HG03045 (cell line): ENCODE results near the gene GALNT16.

ENCODE experiments used
- ATAC-seq: cut with Tn5 transposase; IDR thresholded peaks from one replicate; pipeline ENCODE4 v1.9.1; 2021; ENCODE audit warnings: mild to moderate bottlenecking, moderate library complexity; ENCODE audit not compliant: unreplicated experiment

The GALNT16 gene

GRCh38 chr14:69316449-69317101 lies 56.6 kb downstream of the GALNT16 start:
- no peak for ATAC-seq

GRCh38 chr14:69317102-69317755 lies 57.3 kb downstream of the GALNT16 start:
- ATAC-seq, result no peak

- ATAC-seq, result no peak
Observed at GRCh38 chr14:69317780-69318179, 57.8 kb downstream of the GALNT16 start.

GRCh38 chr14:69318241-69318640 lies 58.3 kb downstream of the GALNT16 start:
- ATAC-seq, result no peak

- ATAC-seq, result no peak
Observed at GRCh38 chr14:69318901-69319475, 59.0 kb downstream of the GALNT16 start.

DNA sequence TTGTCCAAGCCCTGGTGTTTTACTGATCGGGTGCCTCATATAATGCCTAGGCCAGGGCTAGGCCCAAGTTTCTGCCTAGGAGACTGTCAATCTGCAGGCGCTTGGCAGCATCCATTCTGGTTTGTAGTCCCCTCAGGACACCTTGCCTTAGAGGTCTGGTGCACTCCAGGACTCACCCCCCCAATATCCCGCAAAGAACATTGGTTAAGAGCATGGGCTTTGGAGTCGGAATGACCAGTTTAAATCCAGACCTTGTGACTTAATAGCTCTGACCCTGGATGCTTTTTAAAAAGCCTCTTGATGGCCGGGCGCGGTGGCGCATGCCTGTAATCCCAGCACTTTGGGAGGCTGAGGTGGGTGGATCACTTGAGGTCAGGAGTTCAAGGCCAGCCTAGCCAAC lies 60.0 kb downstream of the GALNT16 start:
- ATAC-seq, result no peak

DNA sequence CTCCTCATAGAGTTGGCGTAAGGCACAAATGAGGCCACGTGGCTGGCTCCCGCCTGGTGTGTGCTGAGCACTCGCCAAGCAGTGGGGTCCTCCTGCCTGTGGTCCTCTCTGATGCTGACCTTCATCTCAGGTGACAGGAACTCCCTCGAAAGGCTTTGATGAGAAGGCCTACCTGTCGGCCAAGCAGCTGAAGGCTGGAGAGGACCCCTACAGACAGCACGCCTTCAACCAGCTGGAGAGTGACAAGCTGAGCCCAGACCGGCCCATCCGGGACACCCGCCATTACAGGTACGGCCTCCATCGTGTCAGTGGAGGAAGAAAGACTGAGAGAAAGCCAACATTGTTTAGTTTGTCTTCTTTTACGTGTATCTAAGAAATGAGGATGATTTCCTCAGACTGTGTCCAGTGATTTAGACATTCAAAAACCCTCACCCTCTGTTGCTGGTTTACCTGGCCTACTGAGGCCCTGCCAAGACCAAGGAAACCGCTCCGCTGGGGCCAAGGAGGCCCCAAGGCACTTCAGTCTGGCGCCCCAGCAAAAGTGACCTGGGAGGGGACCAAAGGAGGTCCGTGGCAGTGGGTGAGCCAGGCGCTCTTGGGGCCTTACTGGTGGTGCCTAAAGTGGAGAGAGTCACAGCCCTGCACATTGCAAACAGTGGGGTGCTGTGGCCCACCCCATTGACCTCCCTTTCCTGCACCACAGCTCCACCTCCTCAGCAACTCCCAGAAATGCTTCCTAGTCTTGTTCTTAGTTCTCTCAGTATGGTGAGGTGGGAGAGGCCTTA lies 60.8 kb downstream of the GALNT16 start:
- no peak for ATAC-seq

- ATAC-seq, result no peak
Observed at GRCh38 chr14:69321601-69322330, 61.8 kb downstream of the GALNT16 start.

DNA sequence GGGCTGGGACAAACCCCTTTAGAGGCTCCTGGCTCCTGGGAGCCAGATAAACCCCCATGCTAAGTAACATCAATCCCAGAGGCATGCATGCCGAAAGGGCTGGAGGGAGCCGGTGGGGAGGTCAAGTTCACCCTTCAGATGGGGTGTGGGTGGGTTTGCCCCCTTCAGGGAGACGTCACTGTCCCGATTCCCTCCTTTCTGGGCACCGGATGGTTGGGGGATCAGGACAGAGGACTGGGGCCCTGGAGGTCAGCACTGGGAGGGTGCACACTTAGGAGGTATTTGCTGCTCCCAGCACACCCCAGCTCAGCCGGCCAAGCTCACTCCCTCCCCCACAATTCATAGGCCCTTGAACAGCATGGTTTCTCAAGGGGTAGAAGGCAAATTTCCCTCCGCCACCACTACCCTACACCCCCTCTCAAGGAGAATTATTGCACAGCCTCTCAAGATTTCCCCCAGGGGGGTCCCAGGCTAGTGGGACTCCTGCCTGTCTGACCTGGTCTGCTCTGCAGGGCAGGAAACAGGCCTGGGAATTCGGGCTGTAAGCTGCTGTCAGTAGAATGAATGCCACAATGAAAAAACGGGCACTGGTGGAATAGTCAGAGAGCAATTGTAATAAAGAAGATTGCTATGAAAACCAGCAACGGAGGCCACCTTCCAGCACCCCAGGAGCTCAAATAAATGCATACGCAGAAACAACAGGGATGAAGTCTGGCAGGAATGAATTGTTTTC lies 63.5 kb downstream of the GALNT16 start:
- ATAC-seq, result no peak

GRCh38 chr14:69323999-69324282 lies 64.0 kb downstream of the GALNT16 start:
- ATAC-seq, result no peak

- no peak for ATAC-seq
Observed at GRCh38 chr14:69324341-69324931, 64.5 kb downstream of the GALNT16 start.

- no peak for ATAC-seq
Observed at GRCh38 chr14:69325086-69325485, 65.1 kb downstream of the GALNT16 start.

DNA sequence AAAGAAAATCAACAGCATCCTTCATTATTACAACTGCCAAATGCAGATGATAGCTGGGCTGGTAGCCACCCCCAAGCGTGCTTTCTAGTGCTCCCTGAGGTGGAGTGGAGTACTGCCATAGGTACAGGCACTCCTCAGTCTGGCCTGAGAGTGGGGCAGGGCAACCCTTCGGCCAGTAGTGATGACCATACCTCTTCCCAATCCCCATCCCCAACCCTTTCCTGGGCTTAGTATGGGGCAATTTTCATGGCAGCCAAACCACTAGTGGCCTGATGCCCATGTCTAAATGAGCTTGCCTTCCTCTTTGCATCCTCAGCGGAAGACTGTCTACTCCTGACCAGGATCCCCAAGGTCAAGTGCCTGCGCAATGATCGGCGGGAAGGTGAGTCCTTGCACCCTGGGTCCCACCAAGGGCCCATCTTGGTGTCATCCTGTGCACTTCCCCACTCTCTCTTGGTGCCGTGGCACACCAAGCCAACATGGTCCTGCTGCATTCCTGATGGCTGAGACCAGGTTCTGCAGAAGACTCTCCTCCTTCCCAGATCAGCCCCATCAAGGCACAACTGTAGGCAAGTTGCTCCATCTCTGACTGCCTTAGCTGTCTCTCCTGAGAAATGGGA lies 65.8 kb downstream of the GALNT16 start:
- no peak for ATAC-seq

DNA sequence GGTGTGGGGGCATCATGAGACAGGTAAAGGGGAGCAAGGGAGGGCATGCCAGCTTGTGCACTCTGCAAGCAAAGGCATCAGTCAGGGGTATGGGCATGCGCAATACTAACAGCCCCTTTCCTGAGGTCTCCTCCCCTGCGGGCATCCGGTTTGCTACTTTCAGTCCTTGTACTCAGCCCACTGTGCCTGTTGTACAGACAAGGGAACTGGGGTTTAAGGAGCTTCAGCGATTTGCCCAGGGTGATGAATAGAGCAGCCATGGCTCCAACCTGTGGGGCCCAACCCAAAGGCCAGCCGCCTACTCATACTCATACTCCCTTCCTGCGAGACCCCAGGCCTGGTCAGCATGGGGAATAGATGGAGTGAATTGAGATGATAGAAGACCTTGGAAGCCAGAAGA lies 66.7 kb downstream of the GALNT16 start:
- ATAC-seq, result no peak

GRCh38 chr14:69327507-69327906 lies 67.5 kb downstream of the GALNT16 start:
- ATAC-seq, result no peak

DNA sequence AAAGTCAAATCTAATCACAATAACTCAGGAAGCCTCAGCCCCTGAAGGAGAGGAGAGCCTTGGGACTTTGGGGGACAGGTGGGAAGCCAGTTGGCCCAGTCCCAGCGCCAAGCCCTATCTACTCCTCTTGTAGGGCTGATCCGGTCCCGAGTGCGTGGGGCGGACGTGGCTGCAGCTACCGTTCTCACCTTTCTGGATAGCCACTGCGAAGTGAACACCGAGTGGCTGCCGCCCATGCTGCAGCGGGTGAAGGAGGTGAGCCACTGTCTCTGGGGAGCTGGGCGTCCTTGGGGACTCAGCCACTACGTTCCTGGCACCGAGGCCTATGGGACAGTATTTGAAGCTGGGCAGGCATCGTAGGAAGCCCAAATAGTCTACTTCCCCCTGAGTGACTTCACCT lies 68.4 kb downstream of the GALNT16 start:
- ATAC-seq, result no peak

DNA sequence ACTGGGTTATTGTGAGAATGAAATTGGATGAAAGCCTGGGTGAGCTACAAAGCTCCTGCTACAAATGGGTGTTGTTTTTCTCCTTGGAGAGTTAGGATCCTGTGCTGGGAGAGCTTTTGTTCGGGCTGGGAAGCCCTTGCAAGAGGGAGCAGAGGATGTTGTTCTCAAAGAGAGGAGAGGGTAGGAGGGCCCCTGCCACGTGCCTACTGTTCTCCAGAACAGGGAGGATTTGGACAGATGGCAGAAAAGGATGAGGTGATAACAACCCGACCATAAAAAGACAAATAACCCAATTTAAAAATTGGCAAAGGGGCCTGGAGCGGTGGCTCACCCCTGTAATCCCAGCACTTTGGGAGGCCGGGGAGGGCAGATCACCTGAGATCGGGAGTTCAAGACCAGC lies 68.8 kb downstream of the GALNT16 start:
- ATAC-seq, result no peak

DNA sequence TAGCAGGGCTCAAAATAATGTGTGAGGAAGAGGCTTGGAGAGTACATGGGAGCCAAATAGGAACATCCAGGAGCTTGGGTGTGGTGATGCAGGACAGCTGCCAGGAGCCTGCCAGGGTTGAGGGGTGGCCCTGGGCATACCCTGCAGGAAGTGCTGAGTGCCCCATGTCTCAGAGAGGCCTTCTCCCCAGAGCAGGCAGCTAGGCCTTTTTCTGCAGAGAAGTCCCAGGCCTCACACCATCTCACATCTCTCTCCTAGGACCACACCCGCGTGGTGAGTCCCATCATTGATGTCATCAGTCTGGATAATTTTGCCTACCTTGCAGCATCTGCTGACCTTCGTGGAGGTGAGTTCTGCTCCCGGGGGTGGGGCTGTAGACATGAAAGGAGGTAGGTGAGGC lies 71.2 kb downstream of the GALNT16 start:
- ATAC-seq, result no peak

DNA sequence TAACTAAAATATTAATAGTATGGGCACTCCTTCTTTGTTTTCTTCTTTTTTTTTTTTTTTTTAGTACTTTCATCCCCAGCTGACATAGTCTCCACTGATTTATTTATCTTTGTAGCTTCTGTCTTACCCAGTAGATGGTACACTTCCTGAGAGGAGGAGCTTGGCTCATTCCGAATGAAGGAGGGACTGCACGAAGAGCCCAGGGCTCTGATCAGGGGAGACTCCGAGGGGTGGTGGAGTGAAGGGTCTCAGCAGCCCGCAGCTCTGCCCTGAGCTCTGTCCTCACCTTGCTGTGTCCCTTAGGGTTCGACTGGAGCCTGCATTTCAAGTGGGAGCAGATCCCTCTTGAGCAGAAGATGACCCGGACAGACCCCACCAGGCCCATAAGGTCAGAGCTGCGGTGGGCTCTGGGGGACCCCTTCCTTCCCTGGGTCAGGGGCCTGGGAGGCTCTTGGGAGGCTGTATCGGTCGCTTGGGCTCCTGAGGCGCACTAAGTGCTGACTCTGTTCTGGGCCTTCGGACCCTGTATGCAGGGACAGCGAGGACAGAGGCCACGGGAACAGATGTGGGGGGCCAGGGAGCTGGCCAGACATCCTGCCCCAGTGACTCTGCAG lies 72.9 kb downstream of the GALNT16 start:
- no peak for ATAC-seq
